Esophagus squamous epithelium (tissue), 5 donors: ENCODE measurements around the gene CCT5. TPM values are rescaled to one million over a fixed set of nuclear protein-coding genes. Genes with fewer than 3 reads are reported as not detected.
A peak's percentile ranks its signal among the peaks of the same experiment; 100 is the strongest.
"Not testable (repeated sequence)": the region's sequence is repeated elsewhere in the genome, so short reads cannot be mapped to it uniquely, and the experiment has no call there.

Experiments
- DNase-seq: peaks from one replicate; lab custom pipeline; 2025; lab: John Stamatoyannopoulos, UW
- H3K27ac ChIP-seq, 4 donors: fragments of 200-600 bp; sonication (generic); one replicate each; pipeline ENCODE4 v1.5.1; 2016 to 2019; ENCODE audit warnings: mild to moderate bottlenecking in 1 of 4
- H3K27me3 ChIP-seq, 4 donors: fragments of 200-600 bp; sonication (generic); 1 replicate in 3 of 4; 2 replicates in 1 of 4; pipeline versions ENCODE4 v1.5.1 to v1.6.0; 2017 to 2021; ENCODE audit warnings: antibody characterized with exemption in 1 of 4
- H3K36me3 ChIP-seq, 3 donors: fragments of 200-600 bp; sonication (generic); one replicate each; pipeline ENCODE4 v1.5.1; 2016 to 2019
- H3K4me1 ChIP-seq, 3 donors: fragments of 200-600 bp; sonication (generic); one replicate each; pipeline ENCODE4 v1.5.1; 2017 to 2019
- H3K4me3 ChIP-seq, 4 donors: fragments of 200-600 bp; sonication (generic); 1 replicate in 3 of 4; 2 replicates in 1 of 4; pipeline ENCODE4 v1.5.1; 2016 to 2019; ENCODE audit warnings: mild to moderate bottlenecking in 2 of 4, moderate library complexity in 1 of 4
- H3K9me3 ChIP-seq, 3 donors: fragments of 200-600 bp; sonication (generic); one replicate each; pipeline ENCODE4 v1.5.1; 2016 to 2019
- POLR2A ChIP-seq, 4 donors: fragments of 450-650 bp; IDR thresholded peaks; one replicate each; pipeline ENCODE4 v1.6.1; 2017; ENCODE audit warnings: antibody characterized with exemption in 4 of 4, mild to moderate bottlenecking in 4 of 4, moderate library complexity in 3 of 4
- WGBS, 2 donors: methylation state at CpG; one replicate each; pipeline ENCODE4 v1.1.5; 2018; 5-methylcytosine and 5-hydroxymethylcytosine counted together
- intact Hi-C: fragments of 100-400 bp; cut with DNase I; formaldehyde crosslinking; loops from one replicate; pipeline ENCODE4 v1.15.0; 2022
- total RNA-seq, 4 donors: library from RNA; depleted of rRNA; stranded (reverse); fragments of >200 nt; gene quantifications; one replicate each; pipeline ENCODE4 v1.1.0, GENCODE V29; 2016
- TF ChIP-seq, protein P1 (sequence below), 6 experiments: fragments of 450-650 bp in 4 of 6; fragments of 200-600 bp in 2 of 6; sonication (generic) in 2 of 6; IDR thresholded peaks; one replicate each; pipeline ENCODE4 v1.5.1; 2016 to 2019; ENCODE audit warnings: antibody characterized with exemption in 6 of 6, mild to moderate bottlenecking in 4 of 6, moderate library complexity in 4 of 6
- donor health status: DM: yes; HTN: yes; CAD: no.

CCT5 gene
- total RNA-seq, 4 donors from 2014 or later: 122 to 331 (median 226) TPM

DNA sequence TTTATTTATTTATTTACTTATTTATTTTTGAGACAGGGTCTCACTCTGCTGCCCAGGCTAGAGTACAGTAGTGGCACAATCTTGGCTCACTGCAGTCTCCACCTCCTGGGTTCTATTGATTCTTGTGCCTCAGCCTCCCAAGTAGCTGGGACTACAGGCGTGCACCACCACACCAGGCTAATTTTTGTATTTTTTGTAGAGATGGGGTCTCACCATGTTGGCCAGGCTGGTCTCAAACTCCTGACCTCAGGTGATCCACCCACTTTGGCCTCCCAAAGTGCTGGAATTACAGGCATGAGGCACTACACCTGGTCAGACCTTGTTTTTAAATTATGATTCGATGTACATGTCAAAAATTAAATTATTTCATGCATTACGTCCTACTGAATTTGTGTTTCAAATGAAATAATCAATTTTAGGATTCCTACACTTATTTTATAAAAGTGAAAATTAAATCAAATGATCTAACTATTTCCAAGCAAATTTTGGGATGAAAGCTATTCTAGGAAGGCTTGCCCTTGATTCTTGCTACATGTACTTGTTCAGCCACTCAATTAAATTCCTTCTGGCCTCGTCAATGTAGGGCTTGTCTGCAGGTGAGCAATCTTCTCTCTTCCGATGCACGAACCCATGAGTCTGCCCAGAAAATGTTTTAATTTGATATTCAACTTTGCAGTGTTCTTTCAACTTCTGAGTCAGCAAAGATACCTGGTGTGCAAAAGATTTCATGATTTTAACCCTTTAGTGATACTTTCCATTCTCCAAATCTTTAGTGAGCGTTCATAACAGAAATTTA is 30.0 kb downstream of the CCT5 start:
- H3K27me3 ChIP-seq: no peaks in the 10 kb centered on the region
- no peaks in the 10 kb centered on the region for H3K36me3 ChIP-seq
- intact Hi-C loops: loop anchor here (10.0 kb wide), 3 partner anchors 75 to 345 kb away; partner anchors contain the start of gene MARCHF6
- no peaks in the 10 kb centered on the region for H3K4me1 ChIP-seq
- H3K27ac ChIP-seq: no peak overlapping the region
- H3K9me3 ChIP-seq: no peaks in the 10 kb centered on the region
- 74 to 83% methylated on average over 7 of the region's 7 CpGs for WGBS, 2 donors
- no peak overlapping the region for H3K4me3 ChIP-seq
- TF ChIP-seq, protein P1, sequence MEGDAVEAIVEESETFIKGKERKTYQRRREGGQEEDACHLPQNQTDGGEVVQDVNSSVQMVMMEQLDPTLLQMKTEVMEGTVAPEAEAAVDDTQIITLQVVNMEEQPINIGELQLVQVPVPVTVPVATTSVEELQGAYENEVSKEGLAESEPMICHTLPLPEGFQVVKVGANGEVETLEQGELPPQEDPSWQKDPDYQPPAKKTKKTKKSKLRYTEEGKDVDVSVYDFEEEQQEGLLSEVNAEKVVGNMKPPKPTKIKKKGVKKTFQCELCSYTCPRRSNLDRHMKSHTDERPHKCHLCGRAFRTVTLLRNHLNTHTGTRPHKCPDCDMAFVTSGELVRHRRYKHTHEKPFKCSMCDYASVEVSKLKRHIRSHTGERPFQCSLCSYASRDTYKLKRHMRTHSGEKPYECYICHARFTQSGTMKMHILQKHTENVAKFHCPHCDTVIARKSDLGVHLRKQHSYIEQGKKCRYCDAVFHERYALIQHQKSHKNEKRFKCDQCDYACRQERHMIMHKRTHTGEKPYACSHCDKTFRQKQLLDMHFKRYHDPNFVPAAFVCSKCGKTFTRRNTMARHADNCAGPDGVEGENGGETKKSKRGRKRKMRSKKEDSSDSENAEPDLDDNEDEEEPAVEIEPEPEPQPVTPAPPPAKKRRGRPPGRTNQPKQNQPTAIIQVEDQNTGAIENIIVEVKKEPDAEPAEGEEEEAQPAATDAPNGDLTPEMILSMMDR (IDR thresholded peaks at IDR 0.05): no peak
- no peak for TF ChIP-seq POLR2A (IDR thresholded peaks at IDR 0.05)
- no peak for DNase-seq

- peak; percentile 5 for DNase-seq
- 25 to 30% methylated on average over 11 to 17 of the region's 17 CpGs for WGBS, 2 donors
- H3K4me1 ChIP-seq: peaks cover 8 to 15% (median 9%) of the 10 kb centered on the region in 3 donors
- TF ChIP-seq, protein P1 (IDR thresholded peaks at IDR 0.05): peak; percentile 81 to 96 (median 92)
- no peak for TF ChIP-seq POLR2A (IDR thresholded peaks at IDR 0.05)
- no peak overlapping the region for H3K4me3 ChIP-seq
- no peak overlapping the region for H3K27ac ChIP-seq
- intact Hi-C loops: loop anchor here (10.0 kb wide), 3 partner anchors 71 to 341 kb away; partner anchors contain the start of gene MARCHF6
- no peaks in the 10 kb centered on the region for H3K9me3 ChIP-seq
- H3K27me3 ChIP-seq: no peaks in the 10 kb centered on the region
- no peaks in the 10 kb centered on the region for H3K36me3 ChIP-seq
These were observed 34.0 kb downstream of the CCT5 start for GRCh38 chr5:10283927-10284635.

- not testable (repeated sequence) for H3K36me3 ChIP-seq, H3K4me3 ChIP-seq, H3K9me3 ChIP-seq, DNase-seq, H3K27me3 ChIP-seq, H3K27ac ChIP-seq
- intact Hi-C loops: loop anchor here (10.0 kb wide), 3 partner anchors 69 to 339 kb away; partner anchors contain the start of gene MARCHF6
- 74 to 84% methylated on average over 7 to 8 of the region's 8 CpGs for WGBS, 2 donors
- peaks cover 11 to 21% (median 12%) of the 10 kb centered on the region in 3 donors for H3K4me1 ChIP-seq
These were observed 35.3 kb downstream of the CCT5 start for GRCh38 chr5:10285362-10285761.

- 76 to 79% methylated on average over 3 to 6 of the region's 6 CpGs for WGBS, 2 donors
- H3K36me3 ChIP-seq: no peaks in the 10 kb centered on the region
- TF ChIP-seq POLR2A (IDR thresholded peaks at IDR 0.05): no peak
- TF ChIP-seq, protein P1 (IDR thresholded peaks at IDR 0.05): no peak
- H3K27ac ChIP-seq: no peak overlapping the region
- intact Hi-C loops: loop anchor here (10.0 kb wide), 3 partner anchors 68 to 338 kb away; partner anchors contain the start of gene MARCHF6
- DNase-seq: no peak
- H3K4me1 ChIP-seq: peaks cover 11 to 21% (median 12%) of the 10 kb centered on the region in 3 donors
- no peaks in the 10 kb centered on the region for H3K9me3 ChIP-seq
- H3K27me3 ChIP-seq: no peaks in the 10 kb centered on the region
- no peak overlapping the region for H3K4me3 ChIP-seq
These were observed 36.2 kb downstream of the CCT5 start for GRCh38 chr5:10286162-10286861.

GRCh38 chr5:10286862-10287227 is 36.8 kb downstream of the CCT5 start:
- intact Hi-C loops: loop anchor here (10.0 kb wide), 3 partner anchors 68 to 338 kb away; partner anchors contain the start of gene MARCHF6
- H3K36me3 ChIP-seq: no peaks in the 10 kb centered on the region
- no peak overlapping the region for H3K27ac ChIP-seq
- no peaks in the 10 kb centered on the region for H3K9me3 ChIP-seq
- WGBS, 2 donors: 78 to 92% methylated on average over 6 to 7 of the region's 7 CpGs
- no peak for TF ChIP-seq POLR2A (IDR thresholded peaks at IDR 0.05)
- TF ChIP-seq, protein P1 (IDR thresholded peaks at IDR 0.05): no peak
- no peak for DNase-seq
- H3K4me1 ChIP-seq: peaks cover 11 to 21% (median 12%) of the 10 kb centered on the region in 3 donors
- no peak overlapping the region for H3K4me3 ChIP-seq
- H3K27me3 ChIP-seq: no peaks in the 10 kb centered on the region
